ENCODE measurements around the gene ZAP70. TPM values are rescaled to one million over a fixed set of nuclear protein-coding genes. Genes with fewer than 3 reads are reported as not detected.

The ZAP70 gene
- polyA plus RNA-seq, 1 donor (not counting 4 experiments of a cell fraction or from before 2014, with no cell fraction given): 1.6 TPM

DNA sequence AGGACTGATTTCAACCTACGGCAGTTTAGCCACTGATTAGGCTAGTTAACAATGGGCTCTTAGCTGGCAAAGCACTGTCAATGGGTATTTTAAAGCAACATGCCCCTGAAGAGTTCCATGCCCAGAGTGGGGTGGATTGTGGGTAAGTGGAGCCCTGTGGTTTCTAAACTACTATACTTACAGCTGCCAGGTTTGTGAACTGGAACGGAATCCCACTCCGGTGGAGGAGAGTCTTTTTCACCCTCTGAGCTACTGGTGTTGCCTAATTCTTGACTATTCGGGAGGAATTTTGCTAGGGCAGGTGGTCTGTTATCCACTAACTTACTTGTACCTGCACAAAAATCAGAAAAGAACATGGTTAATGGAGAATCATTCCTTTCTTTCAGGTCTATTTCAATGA lies 52.6 kb downstream of the ZAP70 start:
- FAIRE-seq (no peak), DNase-seq (ENCODE audit: low read depth, low spot score) (no peak)
- H3K4me2 ChIP-seq (ENCODE audit: control insufficient read depth, extremely low read depth, insufficient read depth, low read depth, low read length): no peak overlapping the region
- peaks cover 7% of the 10 kb centered on the region for H3K4me1 ChIP-seq (ENCODE audit: control insufficient read depth, extremely low read depth, insufficient read depth, low read length)
- no peak overlapping the region for H3K27ac ChIP-seq (ENCODE audit: control insufficient read depth, insufficient read depth, low read length)
- dilution Hi-C loops (cut with MboI; ENCODE audit: extremely low pct_ligation_motif_present, low sequenced_read_pairs): no loop called here
- no peaks in the 10 kb centered on the region for H3K9me3 ChIP-seq (ENCODE audit: control insufficient read depth, low read depth, low read length)
- no peak overlapping the region for H2AFZ ChIP-seq (ENCODE audit: control insufficient read depth, low read length)
- no peaks in the 10 kb centered on the region for H4K20me1 ChIP-seq (ENCODE audit: control insufficient read depth, extremely low read depth, insufficient read depth, low read length)
- no peak for TF ChIP-seq CTCF (optimal IDR thresholded peaks at IDR 0.05 in 1 of 3, IDR thresholded peaks at IDR 0.05 in 1 of 3, conservative IDR thresholded peaks at IDR 0.05 in 1 of 3; ENCODE audit: extremely low read depth in 1 of 3, insufficient read depth in 2 of 3, low read length in 3 of 3)
- TF ChIP-seq EZH2 (IDR thresholded peaks at IDR 0.05; ENCODE audit: low read length): no peak
- H3K4me3 ChIP-seq (ENCODE audit: control insufficient read depth in 2 of 3, extremely low read depth in 1 of 3, insufficient read depth in 2 of 3, low read depth in 1 of 3, low read length in 3 of 3): no peak overlapping the region
- no peaks in the 10 kb centered on the region for H3K27me3 ChIP-seq (ENCODE audit: control insufficient read depth, extremely low read depth, insufficient read depth, low read length)
- H3K79me2 ChIP-seq (ENCODE audit: control insufficient read depth, insufficient read depth, low read length): no peaks in the 10 kb centered on the region
- no peaks in the 10 kb centered on the region for H3K9me1 ChIP-seq (ENCODE audit: control insufficient read depth, extremely low read depth, insufficient read depth, low read length)
- H3K36me3 ChIP-seq (ENCODE audit: control insufficient read depth in 2 of 2, extremely low read depth in 1 of 2, insufficient read depth in 2 of 2, low read length in 2 of 2): peaks cover 22 to 30% of the 10 kb centered on the region in 2 experiments
- H3K9ac ChIP-seq (ENCODE audit: control insufficient read depth, extremely low read depth, insufficient read depth, low read length): no peak overlapping the region

DNA sequence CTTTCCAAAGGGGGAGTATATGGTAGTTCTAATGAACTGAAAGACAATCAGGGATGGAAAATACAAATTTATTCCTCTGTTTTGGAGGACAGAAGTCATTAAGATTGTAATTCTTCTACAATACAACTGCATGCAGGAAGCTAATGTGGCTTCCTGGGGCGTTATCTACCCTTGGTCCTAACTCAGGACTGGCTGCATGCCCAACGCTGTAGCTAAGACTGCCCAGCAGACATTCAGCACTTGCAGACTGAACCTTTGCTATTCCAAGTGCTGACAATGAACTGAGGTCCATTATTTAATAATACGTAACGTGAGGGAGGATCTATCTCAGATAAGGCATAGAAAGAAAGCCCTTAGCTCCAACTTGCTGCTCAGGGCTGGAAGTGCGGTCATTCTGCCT lies 53.2 kb downstream of the ZAP70 start:
- Histone ChIP-seq H3K4me3 (ENCODE audit: control insufficient read depth in 2 of 3, extremely low read depth in 1 of 3, insufficient read depth in 2 of 3, low read depth in 1 of 3, low read length in 3 of 3) (no peak overlapping the region), H3K27ac (ENCODE audit: control insufficient read depth, insufficient read depth, low read length) (no peak overlapping the region), H3K4me2 (ENCODE audit: control insufficient read depth, extremely low read depth, insufficient read depth, low read depth, low read length) (no peak overlapping the region), H2AFZ (ENCODE audit: control insufficient read depth, low read length) (no peak overlapping the region), H3K9me3 (ENCODE audit: control insufficient read depth, low read depth, low read length) (no peaks in the 10 kb centered on the region), H3K4me1 (ENCODE audit: control insufficient read depth, extremely low read depth, insufficient read depth, low read length) (peaks cover 7% of the 10 kb centered on the region), H3K79me2 (ENCODE audit: control insufficient read depth, insufficient read depth, low read length) (no peaks in the 10 kb centered on the region), H3K27me3 (ENCODE audit: control insufficient read depth, extremely low read depth, insufficient read depth, low read length) (no peaks in the 10 kb centered on the region), H4K20me1 (ENCODE audit: control insufficient read depth, extremely low read depth, insufficient read depth, low read length) (no peaks in the 10 kb centered on the region), H3K36me3 (ENCODE audit: control insufficient read depth in 2 of 2, extremely low read depth in 1 of 2, insufficient read depth in 2 of 2, low read length in 2 of 2) (peaks cover 17 to 25% of the 10 kb centered on the region in 2 experiments), H3K9me1 (ENCODE audit: control insufficient read depth, extremely low read depth, insufficient read depth, low read length) (no peaks in the 10 kb centered on the region), H3K9ac (ENCODE audit: control insufficient read depth, extremely low read depth, insufficient read depth, low read length) (no peak overlapping the region)
- no peak for DNase-seq (ENCODE audit: low read depth, low spot score)
- no peak for TF ChIP-seq EZH2 (IDR thresholded peaks at IDR 0.05; ENCODE audit: low read length)
- no peak for TF ChIP-seq CTCF (optimal IDR thresholded peaks at IDR 0.05 in 1 of 3, IDR thresholded peaks at IDR 0.05 in 1 of 3, conservative IDR thresholded peaks at IDR 0.05 in 1 of 3; ENCODE audit: extremely low read depth in 1 of 3, insufficient read depth in 2 of 3, low read length in 3 of 3)
- FAIRE-seq: no peak
- dilution Hi-C loops (cut with MboI; ENCODE audit: extremely low pct_ligation_motif_present, low sequenced_read_pairs): no loop called here

All from keratinocyte (primary cell).